Aorta (tissue), 5 donors: ENCODE measurements around the gene COPS9. TPM values are rescaled to one million over a fixed set of nuclear protein-coding genes. Genes with fewer than 3 reads are reported as not detected.
A peak's percentile ranks its signal among the peaks of the same experiment; 100 is the strongest.

Source experiments
- ATAC-seq: fragments of 200-7000 bp; cut with Tn5 transposase; one replicate; pipeline ENCODE4 v1.9.1; 2022; ENCODE audit warnings: moderate library complexity; ENCODE audit not compliant: low FRiP score
- DNase-seq, 2 donors: peaks; one replicate each; pipeline ENCODE4 v3.0.0-alpha.2; 2020
- H3K27ac ChIP-seq, 2 donors: one replicate each; pipeline ENCODE4 v1.5.1; 2013; ENCODE audit warnings: low read length in 2 of 2, mild to moderate bottlenecking in 2 of 2, moderate library complexity in 2 of 2, control low read depth in 1 of 2, inconsistent platforms in 1 of 2, low read depth in 1 of 2
- H3K27me3 ChIP-seq, 2 donors: one replicate each; pipeline ENCODE4 v1.6.1; 2013; ENCODE audit warnings: control low read depth in 1 of 2, low read length in 1 of 2, mild to moderate bottlenecking in 1 of 2, moderate library complexity in 1 of 2; ENCODE audit not compliant: insufficient read depth in 2 of 2, control insufficient read depth in 1 of 2
- H3K36me3 ChIP-seq, 2 donors: one replicate each; pipeline ENCODE4 v1.6.1; 2013; ENCODE audit warnings: control low read depth in 1 of 2, low read length in 1 of 2, mild to moderate bottlenecking in 1 of 2; ENCODE audit not compliant: insufficient read depth in 2 of 2, control insufficient read depth in 1 of 2
- H3K4me1 ChIP-seq, 2 donors: one replicate each; pipeline ENCODE4 v1.6.1; 2013; ENCODE audit warnings: low read length in 2 of 2, control low read depth in 1 of 2, mild to moderate bottlenecking in 1 of 2, moderate library complexity in 1 of 2; ENCODE audit not compliant: insufficient read depth in 2 of 2, control insufficient read depth in 1 of 2
- H3K4me3 ChIP-seq, 2 donors: one replicate each; pipeline ENCODE4 v1.5.1; 2013; ENCODE audit warnings: low read length in 2 of 2, control low read depth in 1 of 2, mild to moderate bottlenecking in 1 of 2
- H3K9me3 ChIP-seq: one replicate; pipeline ENCODE4 v1.6.1; 2013; ENCODE audit warnings: mild to moderate bottlenecking, low read length; ENCODE audit not compliant: control insufficient read depth
- whole genome bisulfite sequencing, 2 donors: extraction: QIAGEN DNeasy Blood & Tissue Kit; methylation state at CpG; one replicate each; pipeline ENCODE4 v1.1.7; 2013; 5-methylcytosine and 5-hydroxymethylcytosine counted together
- intact Hi-C, 2 donors: fragments of 100-400 bp; cut with DNase I; formaldehyde crosslinking; loops; one replicate each; pipeline versions ENCODE4 v1.14.2 to v1.15.0; 2022
- polyA plus RNA-seq, 2 donors: library from polyadenylated mRNA; stranded (reverse); fragments of 200-250 nt; gene quantifications; one replicate each; pipeline ENCODE4 v1.2.3, GENCODE V29; 2013
- total RNA-seq, 2 donors: library from RNA; stranded (reverse); fragmentation: NEBNext Ultra II Directional; extraction: Animal tissue kit (Norgen Biotek cat#: 25700); gene quantifications; one replicate each; pipeline ENCODE4 v1.2.1, GENCODE V29; 2021
- donor health status: healthy with polysubstance abuse.
- donor health status: Bipolar disorder and iron deficiency.
- donor health status: DM: no; HTN: no; CAD: no.
- donor health status: DM: no; HTN: no; CAD: no.
- donor health status: DM: yes; HTN: yes; CAD: no.

Gene COPS9
- total and polyA plus RNA-seq, 4 donors, result 83.7 to 787 (median 254) TPM

GRCh38 chr2:240129731-240130392, 6.2 kb downstream of the COPS9 start:
- WGBS, 2 donors, result 95% methylated on average over 22 of the region's 22 CpGs
- peaks cover 6% of the 10 kb centered on the region for H3K9me3 ChIP-seq
- peaks cover 3 to 22% of the 10 kb centered on the region in 2 donors for H3K36me3 ChIP-seq
- ATAC-seq (no peak), DNase-seq (peak; percentile 18 to 67)
- no peak overlapping the region for H3K4me3 ChIP-seq
- no peaks in the 10 kb centered on the region for H3K4me1 ChIP-seq
- H3K27me3 ChIP-seq, result no peaks in the 10 kb centered on the region
- no peak overlapping the region for H3K27ac ChIP-seq
- intact Hi-C loops, result no loop called here

- H3K4me3 ChIP-seq, result no peak overlapping the region
- no peak overlapping the region for H3K27ac ChIP-seq
- intact Hi-C loops, result no loop called here
- no peaks in the 10 kb centered on the region for H3K27me3 ChIP-seq
- no peaks in the 10 kb centered on the region for H3K4me1 ChIP-seq
- 90 to 93% methylated on average over 7 of the region's 7 CpGs for WGBS, 2 donors
- peak; percentile 12 to 15 for DNase-seq
- H3K36me3 ChIP-seq, result peaks cover 3 to 22% of the 10 kb centered on the region in 2 donors
- peaks cover 6% of the 10 kb centered on the region for H3K9me3 ChIP-seq
- ATAC-seq, result no peak
Measured at GRCh38 chr2:240129311-240129710, 6.8 kb downstream of the COPS9 start.

- DNase-seq, result peak; percentile 22 to 37
- Histone ChIP-seq H3K9me3 (peaks cover 6% of the 10 kb centered on the region), H3K27ac (no peak overlapping the region), H3K36me3 (peaks cover 3 to 22% of the 10 kb centered on the region in 2 donors), H3K4me3 (no peak overlapping the region), H3K4me1 (no peaks in the 10 kb centered on the region), H3K27me3 (no peaks in the 10 kb centered on the region)
- no peak for ATAC-seq
- intact Hi-C loops, result no loop called here
- WGBS, 2 donors, result 81 to 86% methylated on average over 12 of the region's 12 CpGs
Measured at GRCh38 chr2:240128608-240129145, 7.4 kb downstream of the COPS9 start.

- H3K4me3 ChIP-seq, result no peak overlapping the region
- H3K4me1 ChIP-seq, result no peaks in the 10 kb centered on the region
- intact Hi-C loops, result no loop called here
- no peak overlapping the region for H3K27ac ChIP-seq
- ATAC-seq (no peak), DNase-seq (peak; percentile 32 to 66)
- H3K9me3 ChIP-seq, result peaks cover 6% of the 10 kb centered on the region
- 94 to 95% methylated on average over 16 of the region's 16 CpGs for WGBS, 2 donors
- peaks cover 3 to 22% of the 10 kb centered on the region in 2 donors for H3K36me3 ChIP-seq
- H3K27me3 ChIP-seq, result no peaks in the 10 kb centered on the region
Measured at GRCh38 chr2:240127911-240128607, 8.0 kb downstream of the COPS9 start.

GRCh38 chr2:240127191-240127750, 8.8 kb downstream of the COPS9 start:
- Histone ChIP-seq H3K4me3 (no peak overlapping the region), H3K27me3 (no peaks in the 10 kb centered on the region), H3K27ac (no peak overlapping the region), H3K9me3 (peaks cover 6% of the 10 kb centered on the region), H3K36me3 (peaks cover 3 to 20% of the 10 kb centered on the region in 2 donors), H3K4me1 (no peaks in the 10 kb centered on the region)
- 82 to 96% methylated on average over 7 of the region's 7 CpGs for WGBS, 2 donors
- DNase-seq, result peak; percentile 8 to 15
- no peak for ATAC-seq
- intact Hi-C loops, result no loop called here

GRCh38 chr2:240126731-240127130, 9.4 kb downstream of the COPS9 start:
- Histone ChIP-seq H3K4me1 (no peaks in the 10 kb centered on the region), H3K27me3 (no peaks in the 10 kb centered on the region), H3K4me3 (no peak overlapping the region), H3K27ac (no peak overlapping the region), H3K36me3 (peaks cover 3 to 18% of the 10 kb centered on the region in 2 donors), H3K9me3 (peaks cover 6% of the 10 kb centered on the region)
- 92 to 95% methylated on average over 10 of the region's 10 CpGs for WGBS, 2 donors
- ATAC-seq (no peak), DNase-seq (peak in 1 of 2 donors; percentile 32)
- intact Hi-C loops, result no loop called here

- ATAC-seq, result no peak
- peak; percentile 24 to 26 for DNase-seq
- H3K4me3 ChIP-seq, result no peak overlapping the region
- H3K27me3 ChIP-seq, result no peaks in the 10 kb centered on the region
- WGBS, 2 donors, result 94 to 97% methylated on average over 14 of the region's 14 CpGs
- no peaks in the 10 kb centered on the region for H3K4me1 ChIP-seq
- H3K36me3 ChIP-seq, result peaks cover 3 to 14% of the 10 kb centered on the region in 2 donors
- no peak overlapping the region for H3K27ac ChIP-seq
- intact Hi-C loops, result no loop called here
- peaks cover 6% of the 10 kb centered on the region for H3K9me3 ChIP-seq
Measured at GRCh38 chr2:240125742-240126141, 10.4 kb downstream of the COPS9 start.

- no peaks in the 10 kb centered on the region for H3K4me1 ChIP-seq
- ATAC-seq (no peak), DNase-seq (peak; percentile 37 to 45)
- peaks cover 3 to 4% of the 10 kb centered on the region in 2 donors for H3K36me3 ChIP-seq
- WGBS, 2 donors, result 89 to 97% methylated on average over 8 of the region's 8 CpGs
- no peak overlapping the region for H3K27ac ChIP-seq
- H3K9me3 ChIP-seq, result peaks cover 6% of the 10 kb centered on the region
- no peak overlapping the region for H3K4me3 ChIP-seq
- intact Hi-C loops, result no loop called here
- H3K27me3 ChIP-seq, result no peaks in the 10 kb centered on the region
Measured at GRCh38 chr2:240124651-240125030, 11.5 kb downstream of the COPS9 start.
